ENCODE data around the gene LSM14A. TPM values are rescaled to one million over a fixed set of nuclear protein-coding genes. Genes with fewer than 3 reads are reported as not detected.

Gene LSM14A
- total and polyA plus RNA-seq, 2 of the 13 experiments (the other 11 are each of a cell fraction or from before 2014, with no cell fraction given): 77.0 to 83.6 TPM

DNA sequence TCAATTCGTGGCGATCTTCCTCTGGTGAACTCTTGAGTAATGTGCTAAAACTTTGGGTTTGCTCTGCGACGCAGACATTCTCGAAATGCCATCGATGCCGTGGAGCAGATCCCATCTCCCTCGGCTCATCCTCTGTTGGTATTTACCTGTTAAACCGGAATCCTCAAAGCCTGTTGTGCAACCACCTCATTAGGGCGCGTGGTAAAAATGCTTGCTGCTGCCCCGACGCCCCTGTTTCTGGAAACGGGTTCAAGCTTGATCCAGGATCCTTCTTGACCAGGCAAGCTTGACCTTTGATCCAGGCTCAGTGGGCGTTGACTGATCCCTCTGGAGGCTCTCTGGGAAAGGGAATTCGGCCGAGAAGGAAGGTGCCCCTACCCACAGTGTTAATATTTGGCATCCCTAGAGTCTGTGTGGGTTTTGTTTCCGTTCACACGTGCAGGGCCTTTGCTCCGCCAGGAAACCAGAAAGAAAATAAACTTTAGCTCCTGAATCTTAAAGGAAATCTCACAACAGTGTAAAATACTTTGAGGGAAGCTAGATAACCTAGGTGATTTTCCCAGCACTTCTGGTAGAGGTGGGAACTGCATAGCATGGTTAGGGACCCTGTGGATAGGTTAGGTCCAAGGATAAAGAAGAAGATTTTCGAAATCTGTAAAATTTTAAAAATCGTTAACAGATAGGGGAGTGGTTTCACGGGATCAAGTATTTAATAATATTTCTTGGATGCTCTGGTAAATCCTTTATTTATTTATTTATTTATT, 1.1 kb downstream of the LSM14A start (continued):
- peak; percentile 69; the same call in 1 of the 2 replicates for TF ChIP-seq ZNF879 (CRISPR knock-in tag; IDR thresholded peaks at IDR 0.05)
- TF ChIP-seq ZNF616 (CRISPR knock-in tag; IDR thresholded peaks at IDR 0.05; ENCODE audit: low read depth): peak; percentile 24; the same call in 1 of the 2 replicates
- no peak for TF ChIP-seq AGO1 (IDR thresholded peaks at IDR 0.05; ENCODE audit: low read depth, low read length, poor library complexity, severe bottlenecking)
- 0 out of 2 replicates have a peak, but pooled peaks have one; percentile 17 for TF ChIP-seq ZNF780A (CRISPR knock-in tag; IDR thresholded peaks at IDR 0.05)
- 0 out of 2 replicates have a peak, but pooled peaks have one; percentile 27 for TF ChIP-seq DR1 (CRISPR knock-in tag; IDR thresholded peaks at IDR 0.05)
- peak; percentile 89 for TF ChIP-seq HNF4A (CRISPR knock-in tag; IDR thresholded peaks at IDR 0.05)
- TF ChIP-seq U2AF2 (IDR thresholded peaks at IDR 0.05; ENCODE audit: low read depth, low read length): no peak
- no peak for TF ChIP-seq ZNF550 (CRISPR knock-in tag; IDR thresholded peaks at IDR 0.05; ENCODE audit: borderline replicate concordance)
- peak; percentile 45; the same call in 1 of the 2 replicates for TF ChIP-seq ATF1 (CRISPR knock-in tag; IDR thresholded peaks at IDR 0.05)
- TF ChIP-seq ZNF839 (CRISPR knock-in tag; IDR thresholded peaks at IDR 0.05; ENCODE audit: borderline replicate concordance): no peak
- TF ChIP-seq, protein P1, sequence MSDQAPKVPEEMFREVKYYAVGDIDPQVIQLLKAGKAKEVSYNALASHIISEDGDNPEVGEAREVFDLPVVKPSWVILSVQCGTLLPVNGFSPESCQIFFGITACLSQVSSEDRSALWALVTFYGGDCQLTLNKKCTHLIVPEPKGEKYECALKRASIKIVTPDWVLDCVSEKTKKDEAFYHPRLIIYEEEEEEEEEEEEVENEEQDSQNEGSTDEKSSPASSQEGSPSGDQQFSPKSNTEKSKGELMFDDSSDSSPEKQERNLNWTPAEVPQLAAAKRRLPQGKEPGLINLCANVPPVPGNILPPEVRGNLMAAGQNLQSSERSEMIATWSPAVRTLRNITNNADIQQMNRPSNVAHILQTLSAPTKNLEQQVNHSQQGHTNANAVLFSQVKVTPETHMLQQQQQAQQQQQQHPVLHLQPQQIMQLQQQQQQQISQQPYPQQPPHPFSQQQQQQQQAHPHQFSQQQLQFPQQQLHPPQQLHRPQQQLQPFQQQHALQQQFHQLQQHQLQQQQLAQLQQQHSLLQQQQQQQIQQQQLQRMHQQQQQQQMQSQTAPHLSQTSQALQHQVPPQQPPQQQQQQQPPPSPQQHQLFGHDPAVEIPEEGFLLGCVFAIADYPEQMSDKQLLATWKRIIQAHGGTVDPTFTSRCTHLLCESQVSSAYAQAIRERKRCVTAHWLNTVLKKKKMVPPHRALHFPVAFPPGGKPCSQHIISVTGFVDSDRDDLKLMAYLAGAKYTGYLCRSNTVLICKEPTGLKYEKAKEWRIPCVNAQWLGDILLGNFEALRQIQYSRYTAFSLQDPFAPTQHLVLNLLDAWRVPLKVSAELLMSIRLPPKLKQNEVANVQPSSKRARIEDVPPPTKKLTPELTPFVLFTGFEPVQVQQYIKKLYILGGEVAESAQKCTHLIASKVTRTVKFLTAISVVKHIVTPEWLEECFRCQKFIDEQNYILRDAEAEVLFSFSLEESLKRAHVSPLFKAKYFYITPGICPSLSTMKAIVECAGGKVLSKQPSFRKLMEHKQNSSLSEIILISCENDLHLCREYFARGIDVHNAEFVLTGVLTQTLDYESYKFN (CRISPR knock-in tag; conservative IDR thresholded peaks at IDR 0.05): peak; percentile 36; the same call in 1 of the 2 replicates
- TF ChIP-seq PHF21A (CRISPR knock-in tag; IDR thresholded peaks at IDR 0.05): peak; percentile 48; the same call in 1 of the 2 replicates
- TF ChIP-seq ZNF160 (CRISPR knock-in tag; IDR thresholded peaks at IDR 0.05): no peak
- TF ChIP-seq ZSCAN22 (CRISPR knock-in tag; IDR thresholded peaks at IDR 0.05): no peak
- TF ChIP-seq ELF3 (CRISPR knock-in tag; IDR thresholded peaks at IDR 0.05): no peak
- no peak for TF ChIP-seq SKI (IDR thresholded peaks at IDR 0.05; ENCODE audit: partially characterized antibody)
- no peak for TF ChIP-seq KDM6A (CRISPR knock-in tag; IDR thresholded peaks at IDR 0.05; ENCODE audit: low read depth)
- TF ChIP-seq CAMTA2 (CRISPR knock-in tag; IDR thresholded peaks at IDR 0.05; ENCODE audit: borderline replicate concordance): no peak
- TF ChIP-seq RXRA (CRISPR knock-in tag; IDR thresholded peaks at IDR 0.05): peak; percentile 46; the same call in 1 of the 2 replicates
- TF ChIP-seq PHF5A (CRISPR knock-in tag; IDR thresholded peaks at IDR 0.05; ENCODE audit: low read depth, unreplicated experiment): no peak
- TF ChIP-seq, protein P2, sequence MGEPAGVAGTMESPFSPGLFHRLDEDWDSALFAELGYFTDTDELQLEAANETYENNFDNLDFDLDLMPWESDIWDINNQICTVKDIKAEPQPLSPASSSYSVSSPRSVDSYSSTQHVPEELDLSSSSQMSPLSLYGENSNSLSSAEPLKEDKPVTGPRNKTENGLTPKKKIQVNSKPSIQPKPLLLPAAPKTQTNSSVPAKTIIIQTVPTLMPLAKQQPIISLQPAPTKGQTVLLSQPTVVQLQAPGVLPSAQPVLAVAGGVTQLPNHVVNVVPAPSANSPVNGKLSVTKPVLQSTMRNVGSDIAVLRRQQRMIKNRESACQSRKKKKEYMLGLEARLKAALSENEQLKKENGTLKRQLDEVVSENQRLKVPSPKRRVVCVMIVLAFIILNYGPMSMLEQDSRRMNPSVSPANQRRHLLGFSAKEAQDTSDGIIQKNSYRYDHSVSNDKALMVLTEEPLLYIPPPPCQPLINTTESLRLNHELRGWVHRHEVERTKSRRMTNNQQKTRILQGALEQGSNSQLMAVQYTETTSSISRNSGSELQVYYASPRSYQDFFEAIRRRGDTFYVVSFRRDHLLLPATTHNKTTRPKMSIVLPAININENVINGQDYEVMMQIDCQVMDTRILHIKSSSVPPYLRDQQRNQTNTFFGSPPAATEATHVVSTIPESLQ (CRISPR knock-in tag; conservative IDR thresholded peaks at IDR 0.05): no peak
- TF ChIP-seq MYNN (CRISPR knock-in tag; IDR thresholded peaks at IDR 0.05; ENCODE audit: low read depth): no peak
- TF ChIP-seq ZEB1 (IDR thresholded peaks at IDR 0.05; ENCODE audit: insufficient replicate concordance, low read depth): peak; percentile 55
- TF ChIP-seq ADNP (CRISPR knock-in tag; IDR thresholded peaks at IDR 0.05): 0 out of 2 replicates have a peak, but pooled peaks have one; percentile 42
- no peak for TF ChIP-seq NFYC (CRISPR knock-in tag; IDR thresholded peaks at IDR 0.05)
- TF ChIP-seq ZNF577 (CRISPR knock-in tag; IDR thresholded peaks at IDR 0.05; ENCODE audit: borderline replicate concordance, low read depth): no peak
